ENCODE measurements around the gene NEU2. TPM values are rescaled to one million over a fixed set of nuclear protein-coding genes. Genes with fewer than 3 reads are reported as not detected.

NEU2 gene
- total RNA-seq, 2 experiments from 2014 or later = not detected

- TF ChIP-seq CTCF (IDR thresholded peaks at IDR 0.05) = no peak
- intact Hi-C loops (cut with DNase I, micrococcal nuclease) = no loop called here
- no peak overlapping the region for H3K27ac Mint-ChIP-seq
- Histone ChIP-seq H3K27ac (ENCODE audit: low read depth in 1 of 2, low read length in 2 of 2) (no peak overlapping the region), H3K4me3 (ENCODE audit: low read length) (no peak overlapping the region), H3K36me3 (ENCODE audit: insufficient read depth, low read length) (no peaks in the 10 kb centered on the region), H3K4me1 (ENCODE audit: insufficient read depth, low read length) (no peaks in the 10 kb centered on the region), H3K9me3 (ENCODE audit: control insufficient read depth in 1 of 2, insufficient read depth in 1 of 2, low read length in 2 of 2) (no peaks in the 10 kb centered on the region), H3K27me3 (ENCODE audit: control insufficient read depth in 1 of 2, insufficient read depth in 2 of 2, low read length in 2 of 2) (no peaks in the 10 kb centered on the region)
- no peak overlapping the region for H3K4me3 Mint-ChIP-seq
- DNase-seq (no peak), ATAC-seq (ENCODE audit: poor library complexity) (no peak)
- no peaks in the 10 kb centered on the region for H3K4me1 Mint-ChIP-seq (ENCODE audit: low read depth)
- no peaks in the 10 kb centered on the region for H3K36me3 Mint-ChIP-seq (ENCODE audit: low read depth)
- H3K9me3 Mint-ChIP-seq = no peaks in the 10 kb centered on the region
- ChIA-PET CTCF (no interaction called here), POLR2A (interaction anchor here (0.6 kb wide), 1 partner anchor 18 kb away, joined by 4 read pairs; no protein-coding TSS in a partner anchor)
- H3K27me3 Mint-ChIP-seq = no peaks in the 10 kb centered on the region
Measured at GRCh38 chr2:233044974-233045605, 12.6 kb downstream of the NEU2 start.

- no peak overlapping the region for H3K27ac ChIP-seq (ENCODE audit: low read depth in 1 of 2, low read length in 2 of 2)
- H3K27me3 Mint-ChIP-seq = no peaks in the 10 kb centered on the region
- no peaks in the 10 kb centered on the region for H3K9me3 ChIP-seq (ENCODE audit: control insufficient read depth in 1 of 2, insufficient read depth in 1 of 2, low read length in 2 of 2)
- H3K27me3 ChIP-seq (ENCODE audit: control insufficient read depth in 1 of 2, insufficient read depth in 2 of 2, low read length in 2 of 2) = no peaks in the 10 kb centered on the region
- TF ChIP-seq CTCF (IDR thresholded peaks at IDR 0.05) = no peak
- H3K4me3 Mint-ChIP-seq = no peak overlapping the region
- H3K4me1 ChIP-seq (ENCODE audit: insufficient read depth, low read length) = no peaks in the 10 kb centered on the region
- ATAC-seq (ENCODE audit: poor library complexity) = no peak
- CTCF ChIA-PET = no interaction called here
- no peak overlapping the region for H3K27ac Mint-ChIP-seq
- H3K4me1 Mint-ChIP-seq (ENCODE audit: low read depth) = no peaks in the 10 kb centered on the region
- no peak overlapping the region for H3K4me3 ChIP-seq (ENCODE audit: low read length)
- H3K36me3 ChIP-seq (ENCODE audit: insufficient read depth, low read length) = no peaks in the 10 kb centered on the region
- DNase-seq = no peak
- intact Hi-C loops (cut with DNase I, micrococcal nuclease) = no loop called here
- H3K9me3 Mint-ChIP-seq = no peaks in the 10 kb centered on the region
- H3K36me3 Mint-ChIP-seq (ENCODE audit: low read depth) = no peaks in the 10 kb centered on the region
- POLR2A ChIA-PET = no interaction called here
Measured at GRCh38 chr2:233047206-233047605, 14.7 kb downstream of the NEU2 start.

GRCh38 chr2:233047667-233048066, 15.2 kb downstream of the NEU2 start:
- no peaks in the 10 kb centered on the region for H3K27me3 ChIP-seq (ENCODE audit: control insufficient read depth in 1 of 2, insufficient read depth in 2 of 2, low read length in 2 of 2)
- no peak overlapping the region for H3K4me3 ChIP-seq (ENCODE audit: low read length)
- H3K9me3 Mint-ChIP-seq = no peaks in the 10 kb centered on the region
- H3K4me3 Mint-ChIP-seq = no peak overlapping the region
- ChIA-PET POLR2A (no interaction called here), CTCF (no interaction called here)
- H3K36me3 Mint-ChIP-seq (ENCODE audit: low read depth) = no peaks in the 10 kb centered on the region
- no peaks in the 10 kb centered on the region for H3K27me3 Mint-ChIP-seq
- intact Hi-C loops (cut with DNase I, micrococcal nuclease) = no loop called here
- H3K36me3 ChIP-seq (ENCODE audit: insufficient read depth, low read length) = no peaks in the 10 kb centered on the region
- H3K9me3 ChIP-seq (ENCODE audit: control insufficient read depth in 1 of 2, insufficient read depth in 1 of 2, low read length in 2 of 2) = no peaks in the 10 kb centered on the region
- H3K27ac ChIP-seq (ENCODE audit: low read depth in 1 of 2, low read length in 2 of 2) = no peak overlapping the region
- H3K4me1 ChIP-seq (ENCODE audit: insufficient read depth, low read length) = no peaks in the 10 kb centered on the region
- no peaks in the 10 kb centered on the region for H3K4me1 Mint-ChIP-seq (ENCODE audit: low read depth)
- ATAC-seq (ENCODE audit: poor library complexity) (no peak), DNase-seq (no peak)
- TF ChIP-seq CTCF (IDR thresholded peaks at IDR 0.05) = no peak
- H3K27ac Mint-ChIP-seq = no peak overlapping the region
